GM12865 (cell line): ENCODE data around the gene MBD4.

Experiments
- DNase-seq: peaks from one replicate; pipeline ENCODE4 v3.0.0; 2010; ENCODE audit warnings: low read depth
- H3K4me3 ChIP-seq: 2 replicates; pipeline ENCODE4 v1.5.1; 2011; ENCODE audit warnings: mild to moderate bottlenecking, low read depth, low read length, control low read depth
- CTCF ChIP-seq: IDR thresholded peaks from 2 replicates; pipeline ENCODE4 v1.5.1; 2011; ENCODE audit warnings: low read length, control low read depth, low read depth, inconsistent platforms; ENCODE audit not compliant: insufficient read depth; ENCODE audit errors: missing control alignments

Gene MBD4

GRCh38 chr3:129473067-129473768, 33.5 kb upstream of the MBD4 start:
- no peak overlapping the region for H3K4me3 ChIP-seq
- TF ChIP-seq CTCF, result no peak

GRCh38 chr3:129470861-129471260, 31.1 kb upstream of the MBD4 start:
- no peak for TF ChIP-seq CTCF
- H3K4me3 ChIP-seq, result no peak overlapping the region

More at GRCh38 chr3:129473067-129473768, 33.5 kb upstream of the MBD4 start:
- DNase-seq, result no peak

GRCh38 chr3:129469026-129469425, 29.3 kb upstream of the MBD4 start:
- DNase-seq, result no peak
- TF ChIP-seq CTCF, result no peak
- no peak overlapping the region for H3K4me3 ChIP-seq

More at GRCh38 chr3:129470861-129471260, 31.1 kb upstream of the MBD4 start:
- DNase-seq, result no peak

- DNase-seq, result no peak
- no peak for TF ChIP-seq CTCF
These were observed 28.2 kb upstream of the MBD4 start for GRCh38 chr3:129467932-129468331.

GRCh38 chr3:129463716-129464115, 24.0 kb upstream of the MBD4 start:
- TF ChIP-seq CTCF, result no peak
- H3K4me3 ChIP-seq, result no peak overlapping the region
- no peak for DNase-seq

More at GRCh38 chr3:129467932-129468331, 28.2 kb upstream of the MBD4 start:
- no peak overlapping the region for H3K4me3 ChIP-seq

GRCh38 chr3:129463094-129463493, 23.3 kb upstream of the MBD4 start:
- DNase-seq, result no peak
- TF ChIP-seq CTCF, result no peak
- H3K4me3 ChIP-seq, result no peak overlapping the region
